Neural progenitor cell (in vitro differentiated cells): Measurements from ENCODE around the gene SLC17A4.

Experiments
- CTCF ChIP-seq: fragments of 200-600 bp; sonication (generic); IDR thresholded peaks from 2 replicates; pipeline ENCODE4 v1.5.1; 2017; ENCODE audit warnings: antibody characterized with exemption, mild to moderate bottlenecking
- EZH2 ChIP-seq: fragments of 200-600 bp; sonication (generic); IDR thresholded peaks from 2 replicates; pipeline ENCODE4 v1.6.1; 2017; ENCODE audit warnings: antibody characterized with exemption, mild to moderate bottlenecking, moderate library complexity
- EZH2phosphoT487 ChIP-seq: fragments of 200-600 bp; sonication (generic); IDR thresholded peaks from 2 replicates; pipeline ENCODE4 v1.6.1; 2017; ENCODE audit warnings: antibody characterized with exemption

GRCh38 chr6:25756382-25757363, 2.1 kb downstream of the SLC17A4 start:
- TF ChIP-seq CTCF (no peak), EZH2 (no peak), EZH2phosphoT487 (no peak)
